ENCODE results near the gene PVALEF. TPM values are rescaled to one million over a fixed set of nuclear protein-coding genes. Genes with fewer than 3 reads are reported as not detected.

Gene PVALEF
- total RNA-seq, 1 experiment from 2014 or later, result not detected

DNA sequence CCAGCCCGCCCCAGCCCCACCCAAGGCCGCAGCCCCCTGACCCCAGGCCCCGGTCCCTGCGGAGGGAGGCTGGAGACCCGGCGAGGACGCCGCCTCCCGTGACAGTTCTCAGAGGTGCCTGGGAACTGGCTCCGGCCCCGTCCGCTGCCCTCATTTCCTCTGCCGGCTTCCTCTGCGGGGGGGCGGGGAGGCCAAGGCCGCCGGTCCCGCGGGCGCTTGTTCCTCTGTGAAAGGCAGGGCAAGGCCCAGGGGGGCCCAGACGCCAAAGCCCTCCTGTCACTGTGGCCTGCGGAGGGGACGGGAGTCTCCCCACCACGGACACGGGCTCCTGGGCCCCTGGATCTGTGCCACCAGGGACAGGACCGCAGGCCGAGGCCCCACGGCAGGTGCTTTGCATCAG is 5.0 kb upstream of the PVALEF start:
- Histone ChIP-seq H3T11ph (ENCODE audit: low read length) (no peak overlapping the region), H3K27ac (ENCODE audit: insufficient read length, low read depth, low read length) (no peak overlapping the region), H3K23me2 (ENCODE audit: insufficient read length, low read depth, low read length, poor library complexity, severe bottlenecking) (no peaks in the 10 kb centered on the region), H2BK120ac (ENCODE audit: low read depth, low read length, poor library complexity, severe bottlenecking) (no peak overlapping the region), H3K4me2 (ENCODE audit: insufficient read depth, insufficient read length, low read length) (no peak overlapping the region), H2BK5ac (ENCODE audit: insufficient read length, low read length) (no peak overlapping the region), H3K9ac (ENCODE audit: extremely low read depth, insufficient read length, low read length) (no peak overlapping the region), H3K4me1 (ENCODE audit: insufficient read depth, low read length) (no peaks in the 10 kb centered on the region), H2BK20ac (ENCODE audit: low read depth, low read length, poor library complexity, severe bottlenecking) (no peak overlapping the region), H3K18ac (ENCODE audit: insufficient read length, low read depth, low read length) (no peak overlapping the region), H2AK5ac (ENCODE audit: insufficient read length, low read length) (no peak overlapping the region), H3K79me2 (ENCODE audit: insufficient read depth, low read length) (no peaks in the 10 kb centered on the region), H2AFZ (ENCODE audit: low read length) (no peak overlapping the region), H3K79me1 (ENCODE audit: insufficient read depth, low read depth, low read length, poor library complexity, severe bottlenecking) (no peaks in the 10 kb centered on the region), H4K5ac (ENCODE audit: insufficient read length, low read depth, low read length) (no peak overlapping the region), H3K27me3 (ENCODE audit: insufficient read depth, low read length) (no peaks in the 10 kb centered on the region), H3K56ac (ENCODE audit: insufficient read length, low read depth, low read length) (no peak overlapping the region), H4K20me1 (ENCODE audit: control insufficient read depth, insufficient read depth, insufficient read length) (peaks cover 3% of the 10 kb centered on the region), H3K9me3 (ENCODE audit: control insufficient read depth, low read depth, low read length) (no peaks in the 10 kb centered on the region), H2BK15ac (ENCODE audit: low read depth, low read length) (no peak overlapping the region), H4K91ac (ENCODE audit: insufficient read length, low read depth, low read length) (no peak overlapping the region), H4K8ac (replicated peaks; ENCODE audit: insufficient read length, low read depth, low read length) (no peak overlapping the region), H3K14ac (ENCODE audit: insufficient read depth, low read length) (no peak overlapping the region), H3K23ac (ENCODE audit: insufficient read length, low read depth, low read length) (no peak overlapping the region), H2BK12ac (ENCODE audit: insufficient read length, low read depth, low read length) (no peak overlapping the region), H3K4ac (ENCODE audit: low read depth, low read length) (no peak overlapping the region)
- Mint-ChIP-seq H3K4me1 (no peaks in the 10 kb centered on the region), H3K9me3 (no peaks in the 10 kb centered on the region), H3K36me3 (ENCODE audit: insufficient read depth in 1 of 3, low read depth in 3 of 3) (no peaks in the 10 kb centered on the region), H3K27me3 (ENCODE audit: low read depth) (no peaks in the 10 kb centered on the region; the same call in 1 of the 2 replicates), H3K27ac (no peak overlapping the region), H3K4me3 (no peak overlapping the region)
- TF ChIP-seq CTCF (conservative IDR thresholded peaks at IDR 0.05), result no peak
- WGBS (ENCODE audit: extremely low coverage, insufficient read length, low lambda C conversion rate), result no CpG with 5 or more reads among the region's 28 CpGs
- DNase-seq, result no peak

All from H9 (cell line).